SK-N-SH (cell line): Measurements from ENCODE around the gene LDAH. TPM values are rescaled to one million over a fixed set of nuclear protein-coding genes. Genes with fewer than 3 reads are reported as not detected.

Experiments used
- CTCF ChIA-PET: fragments of 300-600, 350-600 bp; formaldehyde crosslinking; extraction: SDS; loops from one replicate; lab custom pipeline; 2021; lab: Yijun Ruan, JAX
- POLR2A ChIA-PET: fragments of 350-600 bp; sonication (Branson Sonifier 250); formaldehyde crosslinking; extraction: SDS; loops from one replicate; lab custom pipeline; 2020; ENCODE audit warnings: antibody characterized with exemption, inconsistent platforms; lab: Yijun Ruan, JAX
- DNase-seq: peaks from one replicate; pipeline ENCODE4 v3.0.0; 2012
- H2AFZ ChIP-seq: fragments of 200-600 bp; sonication (generic); 2 replicates; pipeline ENCODE4 v1.8.1; 2016; ENCODE audit warnings: antibody characterized with exemption, mild to moderate bottlenecking, low read depth
- H3F3A ChIP-seq: fragments of 200-600 bp; sonication (generic); replicated peaks from 2 replicates; pipeline ENCODE3; 2016; ENCODE audit warnings: antibody characterized with exemption, mild to moderate bottlenecking; ENCODE audit not compliant: insufficient read depth
- H3K27ac ChIP-seq, 2 experiments: fragments of 200-500 bp in 1 of 2; fragments of 200-600 bp in 1 of 2; sonication (Bioruptor generic) in 1 of 2; sonication (generic), shearing (Covaris generic) in 1 of 2; 2 replicates each; pipeline versions ENCODE4 v1.5.1 to v1.6.1; 2014 to 2016; ENCODE audit warnings: low read depth in 2 of 2, inconsistent platforms in 1 of 2, low read length in 1 of 2, mild to moderate bottlenecking in 1 of 2, mixed read lengths in 1 of 2
- H3K27me3 ChIP-seq: fragments of 200-600 bp; sonication (generic), shearing (Covaris generic); 2 replicates; pipeline ENCODE4 v1.6.1; 2016; ENCODE audit warnings: mixed run types; ENCODE audit not compliant: insufficient read depth
- H3K36me3 ChIP-seq, 2 experiments: fragments of 200-500 bp in 1 of 2; fragments of 200-600 bp in 1 of 2; sonication (Bioruptor generic) in 1 of 2; sonication (generic) in 1 of 2; replicated peaks in 1 of 2; 2 replicates each; pipeline versions ENCODE3 to v1.5.1; 2014 to 2016; ENCODE audit warnings: low read length in 1 of 2, mild to moderate bottlenecking in 1 of 2; ENCODE audit not compliant: insufficient read depth in 2 of 2, control insufficient read depth in 1 of 2
- H3K4me1 ChIP-seq, 2 experiments: fragments of 200-500 bp in 1 of 2; fragments of 200-600 bp in 1 of 2; sonication (Bioruptor generic) in 1 of 2; sonication (generic), shearing (Covaris generic) in 1 of 2; 2 replicates each; pipeline versions ENCODE4 v1.5.1 to v1.6.1; 2014 to 2016; ENCODE audit warnings: low read depth in 1 of 2, low read length in 1 of 2, mixed run types in 1 of 2; ENCODE audit not compliant: insufficient read depth in 2 of 2, control insufficient read depth in 1 of 2
- H3K4me2 ChIP-seq: fragments of 200-600 bp; sonication (generic), shearing (Covaris generic); 2 replicates; pipeline ENCODE4 v1.6.1; 2017; ENCODE audit warnings: mixed run types
- H3K4me3 ChIP-seq, 2 experiments: fragments of 200-500 bp in 1 of 2; fragments of 200-600 bp in 1 of 2; sonication (Bioruptor generic) in 1 of 2; sonication (generic), shearing (Covaris generic) in 1 of 2; 2 replicates each; pipeline versions ENCODE4 v1.5.1 to v1.8.1; 2014 to 2016; ENCODE audit warnings: low read depth in 2 of 2, inconsistent platforms in 1 of 2, low read length in 1 of 2, mild to moderate bottlenecking in 1 of 2, mixed read lengths in 1 of 2, moderate library complexity in 1 of 2
- H3K79me2 ChIP-seq: fragments of 200-600 bp; sonication (generic); 2 replicates; pipeline ENCODE4 v1.8.1; 2017; ENCODE audit warnings: mild to moderate bottlenecking; ENCODE audit not compliant: insufficient read depth
- H3K9ac ChIP-seq: fragments of 200-600 bp; sonication (generic); 2 replicates; pipeline ENCODE4 v1.6.1; 2017; ENCODE audit warnings: mixed run types
- H3K9me2 ChIP-seq: fragments of 200-600 bp; sonication (generic); 2 replicates; pipeline ENCODE4 v1.6.1; 2017; ENCODE audit warnings: mixed run types
- H3K9me3 ChIP-seq: fragments of 200-600 bp; sonication (generic); 2 replicates; pipeline ENCODE4 v1.6.1; 2017; ENCODE audit warnings: mixed run types, mild to moderate bottlenecking, moderate library complexity
- H4K20me1 ChIP-seq: fragments of 200-600 bp; sonication (generic); 2 replicates; pipeline ENCODE4 v1.6.1; 2017; ENCODE audit warnings: mild to moderate bottlenecking, mixed run types; ENCODE audit not compliant: insufficient read depth
- CTCF ChIP-seq: fragments of 200-600 bp; sonication (generic); IDR thresholded peaks from 2 replicates; pipeline ENCODE4 v1.6.1; 2017; ENCODE audit warnings: antibody characterized with exemption, mild to moderate bottlenecking, moderate library complexity
- ELF1 ChIP-seq: IDR thresholded peaks from 2 replicates; pipeline ENCODE4 v1.4.0; 2012
- FOSL2 ChIP-seq: IDR thresholded peaks from 2 replicates; pipeline ENCODE4 v1.4.0; 2012; ENCODE audit warnings: low read depth, mild to moderate bottlenecking, moderate library complexity, borderline replicate concordance
- FOXM1 ChIP-seq: IDR thresholded peaks from 2 replicates; pipeline ENCODE4 v1.4.0; 2012; ENCODE audit warnings: low read depth, mild to moderate bottlenecking
- GABPA ChIP-seq: IDR thresholded peaks from 2 replicates; pipeline ENCODE4 v1.4.0; 2012; ENCODE audit warnings: low read depth, mild to moderate bottlenecking
- IRF3 ChIP-seq: fragments of 150-350 bp; IDR thresholded peaks from 2 replicates; pipeline ENCODE4 v1.6.1; 2016; ENCODE audit warnings: mild to moderate bottlenecking, low read depth, low read length
- JUND ChIP-seq: IDR thresholded peaks from 2 replicates; pipeline ENCODE4 v1.4.0; 2012
- MAX ChIP-seq: IDR thresholded peaks from 2 replicates; pipeline ENCODE4 v1.4.0; 2012; ENCODE audit warnings: low read depth
- POLR2AphosphoS5 ChIP-seq: IDR thresholded peaks from 2 replicates; pipeline ENCODE4 v1.6.1; 2012; ENCODE audit warnings: low read depth, low read length
- RAD21 ChIP-seq: IDR thresholded peaks from 2 replicates; pipeline ENCODE4 v1.6.1; 2012; ENCODE audit warnings: mild to moderate bottlenecking, low read length
- RCOR1 ChIP-seq: fragments of 150-350 bp; IDR thresholded peaks from 2 replicates; pipeline ENCODE4 v1.6.1; 2017; ENCODE audit warnings: antibody characterized with exemption, low read length
- RFX5 ChIP-seq: IDR thresholded peaks from 2 replicates; pipeline ENCODE4 v1.6.1; 2012; ENCODE audit warnings: mild to moderate bottlenecking, improper control_type of control experiment, low read length
- TCF12 ChIP-seq: IDR thresholded peaks from 2 replicates; pipeline ENCODE4 v1.4.0; 2012
- USF2 ChIP-seq: fragments of 150-350 bp; IDR thresholded peaks from 2 replicates; pipeline ENCODE4 v1.6.1; 2017; ENCODE audit warnings: antibody characterized with exemption, low read length, low read depth, borderline replicate concordance
- YY1 ChIP-seq: IDR thresholded peaks from 2 replicates; pipeline ENCODE4 v1.4.0; 2012; ENCODE audit warnings: low read depth, mild to moderate bottlenecking
- WGBS: methylation state at CpG from one replicate; pipeline ENCODE4 v1.1.6; 2017; ENCODE audit warnings: low lambda C conversion rate; 5-methylcytosine and 5-hydroxymethylcytosine counted together
- polyA plus RNA-seq, 3 experiments: library from polyadenylated mRNA; depleted of rRNA; stranded (reverse); fragments of >200 nt; gene quantifications; 2 replicates each; pipeline ENCODE4 v1.2.3, GENCODE V29; 2012

Gene LDAH
- polyA plus RNA-seq, 1 of the 3 experiments (the other 2 are of a cell fraction): 12.7 TPM

GRCh38 chr2:20697322-20697934 lies 125.5 kb downstream of the LDAH start:
- H3K27ac ChIP-seq: no peak overlapping the region
- H3K79me2 ChIP-seq: no peaks in the 10 kb centered on the region
- no peaks in the 10 kb centered on the region for H3K9me3 ChIP-seq
- no peaks in the 10 kb centered on the region for H4K20me1 ChIP-seq
- H3F3A ChIP-seq: peaks cover 3% of the 10 kb centered on the region
- H3K36me3 ChIP-seq: peaks cover 6 to 47% of the 10 kb centered on the region in 2 experiments
- TF ChIP-seq RCOR1 (no peak), GABPA (no peak), YY1 (no peak), POLR2AphosphoS5 (no peak), RAD21 (no peak), ELF1 (no peak), IRF3 (no peak), JUND (no peak), FOSL2 (no peak), RFX5 (no peak), USF2 (no peak), MAX (no peak), FOXM1 (no peak), TCF12 (no peak), CTCF (no peak)
- TF ChIP-seq, all 33 proteins: peak for 0
- POLR2A ChIA-PET: no interaction called here
- H3K9ac ChIP-seq: no peak overlapping the region
- no peaks in the 10 kb centered on the region for H3K27me3 ChIP-seq
- H2AFZ ChIP-seq: no peak overlapping the region
- CTCF ChIA-PET: interaction anchor here (0.6 to 4.6 kb wide), 5 partner anchors 15 to 694 kb away, joined by 3 to 22 read pairs (median 5); no protein-coding TSS in a partner anchor
- H3K4me3 ChIP-seq: no peak overlapping the region
- whole genome bisulfite sequencing: 95% methylated on average over 2 of the region's 2 CpGs
- H3K9me2 ChIP-seq: no peaks in the 10 kb centered on the region
- no peak for DNase-seq
- H3K4me1 ChIP-seq: peaks cover 0 to 14% of the 10 kb centered on the region in 2 experiments; a peak in 3 of 4 replicates
- no peak overlapping the region for H3K4me2 ChIP-seq
